NCI-H2081 treated with DMSO at 0.1 percent for 48 hours (cell line): ENCODE measurements around the gene ACAP3.
A peak's percentile ranks its signal among the peaks of the same experiment; 100 is the strongest.

Experiments
- DNase-seq: peaks from one replicate; lab custom pipeline; 2025; lab: John Stamatoyannopoulos, UW

Gene ACAP3

GRCh38 chr1:1285611-1286311 lies 22.0 kb downstream of the ACAP3 start:
- DNase-seq, result no peak

- DNase-seq, result no peak
These were observed 22.6 kb downstream of the ACAP3 start for GRCh38 chr1:1285102-1285571.

- no peak for DNase-seq
These were observed 23.3 kb downstream of the ACAP3 start for GRCh38 chr1:1284221-1285101.

- DNase-seq, result no peak
These were observed 23.9 kb downstream of the ACAP3 start for GRCh38 chr1:1283821-1284220.

- no peak for DNase-seq
These were observed 24.7 kb downstream of the ACAP3 start for GRCh38 chr1:1282998-1283397.

GRCh38 chr1:1281533-1282321 lies 26.0 kb downstream of the ACAP3 start:
- DNase-seq, result no peak

- DNase-seq, result no peak
These were observed 26.8 kb downstream of the ACAP3 start for GRCh38 chr1:1280782-1281481.

- DNase-seq, result no peak
These were observed 28.7 kb downstream of the ACAP3 start for GRCh38 chr1:1279028-1279427.

GRCh38 chr1:1278620-1279019 lies 29.1 kb downstream of the ACAP3 start:
- DNase-seq, result no peak

- DNase-seq, result no peak
These were observed 31.9 kb downstream of the ACAP3 start for GRCh38 chr1:1275836-1276235.

- DNase-seq, result no peak
These were observed 32.7 kb downstream of the ACAP3 start for GRCh38 chr1:1274931-1275431.

GRCh38 chr1:1274299-1274930 lies 33.3 kb downstream of the ACAP3 start:
- no peak for DNase-seq

GRCh38 chr1:1273512-1274298 lies 34.0 kb downstream of the ACAP3 start, which contains the start of gene UBE2J2:
Gene UBE2J2, minus strand, starts transcription at chr1:1273854. Its CDS starts 5,862 bp downstream, at chr1:1267992.
- peak; percentile 63 for DNase-seq

- DNase-seq, result no peak
These were observed 34.6 kb downstream of the ACAP3 start for GRCh38 chr1:1273209-1273511.

- no peak for DNase-seq
These were observed 35.2 kb downstream of the ACAP3 start for GRCh38 chr1:1272341-1273208.

GRCh38 chr1:1270813-1271212 lies 36.9 kb downstream of the ACAP3 start:
- DNase-seq, result no peak

- DNase-seq, result no peak
These were observed 39.4 kb downstream of the ACAP3 start for GRCh38 chr1:1268284-1268682.

GRCh38 chr1:1267488-1268283 lies 40.0 kb downstream of the ACAP3 start:
- DNase-seq, result no peak

- DNase-seq, result no peak
These were observed 42.9 kb downstream of the ACAP3 start for GRCh38 chr1:1264868-1265272.
